NCI-H345 treated with DMSO at 0.1 percent for 48 hours (cell line): ENCODE results near the gene LRRIQ1.

ENCODE experiments used
- DNase-seq: peaks from one replicate; lab custom pipeline; 2025; ENCODE audit not compliant: unreplicated experiment; lab: John Stamatoyannopoulos, UW

LRRIQ1 gene

DNA sequence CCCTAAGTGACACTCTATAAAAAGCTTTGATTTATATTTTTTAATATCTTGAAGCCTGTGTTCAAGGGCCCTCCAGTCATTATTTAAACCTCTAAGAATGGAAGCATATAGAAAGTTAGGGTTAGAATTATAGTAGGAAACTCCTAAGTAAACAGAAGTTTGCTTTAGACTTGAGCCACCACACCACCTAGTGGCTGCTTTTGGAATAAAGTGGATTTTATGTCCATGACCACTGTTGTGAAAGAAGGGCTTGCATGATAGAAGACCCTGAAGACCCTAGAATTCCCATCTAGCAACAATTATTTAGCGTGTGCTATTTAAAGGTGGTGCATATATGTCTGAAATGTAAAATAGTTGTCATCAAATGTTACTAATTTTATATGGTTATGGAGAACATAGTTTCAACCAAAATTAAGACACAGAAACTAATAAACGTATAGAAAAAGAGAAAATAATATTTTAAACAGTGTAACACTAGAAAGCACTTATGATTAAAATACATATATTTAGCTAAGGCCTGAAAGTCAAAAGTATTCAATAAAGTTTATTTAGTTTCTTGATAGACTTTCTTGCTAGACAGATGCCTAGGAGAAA is 21.3 kb downstream of the LRRIQ1 start:
- no peak for DNase-seq

- DNase-seq: no peak
Measured at GRCh38 chr12:85058339-85058738, 22.2 kb downstream of the LRRIQ1 start.

DNA sequence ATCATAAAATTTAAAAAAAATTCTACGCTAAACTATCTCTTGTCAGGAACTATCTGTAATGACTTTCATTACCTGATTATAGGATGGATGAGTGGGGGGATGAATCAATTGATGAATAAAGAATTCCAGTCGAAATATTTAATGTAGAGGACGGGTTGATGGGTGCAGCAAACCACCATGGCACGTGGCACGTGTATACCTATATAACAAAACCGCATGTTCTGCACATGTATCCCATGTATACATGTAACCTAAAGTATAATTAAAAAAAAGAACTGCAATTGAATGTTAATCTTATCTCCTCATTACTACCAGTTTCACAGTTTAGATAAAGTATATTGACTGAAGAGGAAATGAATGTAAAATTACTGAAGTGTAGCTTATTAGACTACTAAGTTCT is 23.4 kb downstream of the LRRIQ1 start:
- no peak for DNase-seq

GRCh38 chr12:85060916-85061315 is 24.8 kb downstream of the LRRIQ1 start:
- no peak for DNase-seq

GRCh38 chr12:85065837-85066482 is 29.8 kb downstream of the LRRIQ1 start:
- DNase-seq: no peak

GRCh38 chr12:85072826-85073225 is 36.7 kb downstream of the LRRIQ1 start:
- no peak for DNase-seq

DNA sequence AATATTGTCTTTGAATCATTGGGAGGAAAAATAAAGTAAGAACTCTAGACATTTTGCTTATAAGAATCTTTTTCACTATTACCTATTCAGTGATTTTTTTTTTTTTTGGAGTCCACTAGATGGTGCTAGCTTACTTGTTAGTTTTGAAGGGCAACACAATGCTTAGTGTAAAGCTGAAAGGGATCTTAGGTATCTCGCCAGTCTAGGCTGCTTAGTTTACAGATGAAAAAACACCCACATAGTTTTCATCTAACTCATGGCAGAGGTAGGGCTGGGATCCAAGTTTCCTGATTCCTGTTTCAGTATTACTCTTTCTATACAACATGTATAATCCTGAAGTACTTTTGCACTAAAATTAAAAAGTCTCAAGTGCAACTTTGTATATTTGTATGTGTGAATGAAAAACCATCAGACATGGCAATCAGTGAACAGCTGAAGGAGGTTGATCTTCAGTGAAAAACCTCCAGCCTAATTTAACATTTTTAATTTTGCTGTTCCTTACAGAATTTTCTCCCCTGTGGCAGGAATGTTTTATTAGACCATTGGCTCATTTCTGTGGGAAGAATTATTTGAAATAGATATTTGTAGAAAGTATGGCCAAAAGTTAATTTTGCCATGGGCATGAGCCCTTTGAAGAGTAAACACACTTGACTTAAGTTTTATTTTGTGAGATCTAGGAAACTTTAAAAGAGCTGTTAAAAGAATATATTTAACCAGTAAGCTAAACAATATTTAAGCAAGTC is 40.7 kb downstream of the LRRIQ1 start:
- DNase-seq: peak; percentile 54

GRCh38 chr12:85085066-85085465 is 48.9 kb downstream of the LRRIQ1 start:
- DNase-seq: no peak

- DNase-seq: no peak
Measured at GRCh38 chr12:85089792-85090191, 53.6 kb downstream of the LRRIQ1 start.

DNA sequence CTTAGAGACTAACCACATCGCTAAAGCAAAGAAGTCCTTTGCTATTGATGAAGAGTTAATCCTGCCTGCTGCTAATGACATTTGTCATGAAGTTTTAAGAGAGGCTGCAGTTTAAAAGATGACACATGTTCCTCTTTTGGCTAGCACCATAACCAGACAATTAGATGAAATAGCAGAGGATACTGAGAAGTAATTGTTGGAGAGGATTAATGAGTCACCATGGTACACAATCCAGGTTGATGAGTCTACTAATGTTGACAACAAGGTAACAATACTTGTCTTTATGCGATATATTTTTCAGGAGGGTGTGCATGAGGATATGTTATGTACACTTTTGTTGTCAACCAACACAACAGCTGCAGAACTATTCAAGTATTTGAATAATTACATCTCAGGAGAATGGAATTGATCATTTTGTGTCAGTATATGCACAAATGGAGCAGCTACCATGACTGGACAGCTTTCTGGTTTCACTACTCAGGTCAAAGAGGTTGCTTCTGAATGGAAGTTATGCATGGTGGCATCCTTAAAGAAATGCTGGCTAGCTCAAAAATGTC is 56.7 kb downstream of the LRRIQ1 start:
- no peak for DNase-seq

DNA sequence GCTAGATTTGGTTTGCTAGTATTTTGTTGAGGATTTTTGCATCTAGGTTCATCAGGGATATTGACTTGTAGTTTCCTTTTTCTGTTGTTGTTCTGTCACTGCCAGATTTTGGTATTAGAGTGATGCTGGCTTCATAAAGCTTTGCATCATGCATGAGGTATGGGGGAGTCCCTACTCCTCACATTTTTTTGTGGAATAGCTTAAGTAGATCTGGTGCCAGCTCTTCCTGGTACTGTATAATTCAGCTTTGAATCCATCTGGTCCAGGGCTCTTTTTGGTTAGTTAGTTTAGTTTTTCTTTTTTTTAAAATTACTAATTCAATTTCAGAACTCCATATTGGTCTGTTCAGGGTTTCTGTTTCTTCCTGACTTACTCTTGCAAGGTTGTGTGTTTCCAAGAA is 59.4 kb downstream of the LRRIQ1 start:
- DNase-seq: no peak

DNA sequence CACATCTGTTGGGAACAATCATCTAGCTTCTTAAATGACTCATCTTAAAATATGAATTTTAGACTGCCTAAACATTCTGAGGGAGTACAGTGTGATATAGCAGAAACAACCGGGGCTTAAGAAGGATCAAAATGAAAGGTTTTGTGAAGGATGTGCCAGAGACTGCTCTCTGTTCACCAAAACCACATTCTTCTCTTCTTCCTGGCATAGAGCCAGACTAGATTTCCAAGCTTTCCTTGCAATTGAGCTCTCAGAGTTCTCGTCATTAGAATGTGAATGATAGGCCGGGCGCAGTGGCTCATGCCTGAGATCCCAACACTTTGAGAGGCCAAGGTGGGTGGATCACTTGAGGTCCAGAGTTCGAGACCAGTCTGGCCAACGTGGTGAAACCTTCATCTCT is 94.5 kb downstream of the LRRIQ1 start:
- DNase-seq: no peak

- no peak for DNase-seq
Measured at GRCh38 chr12:85138833-85139232, 102.7 kb downstream of the LRRIQ1 start.

DNA sequence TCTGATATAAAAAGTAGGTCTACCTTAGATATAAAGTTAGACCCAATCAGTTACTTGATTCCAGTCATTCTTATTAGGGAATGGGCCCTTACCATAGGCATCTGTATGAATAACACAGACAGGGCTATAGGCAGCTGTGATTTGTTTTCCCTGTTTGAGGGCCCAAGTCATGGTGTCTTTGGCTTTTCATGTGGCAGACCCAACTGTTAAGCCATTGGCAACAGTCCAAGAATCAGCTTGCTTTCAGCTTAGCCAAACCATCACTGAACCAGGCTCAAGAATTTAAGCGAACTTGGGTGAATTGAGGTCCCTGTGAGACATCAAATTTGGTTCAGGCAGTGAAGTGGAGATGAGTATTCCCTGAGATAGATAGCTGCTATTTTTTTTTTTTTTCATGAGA is 111.2 kb downstream of the LRRIQ1 start:
- DNase-seq: no peak

DNA sequence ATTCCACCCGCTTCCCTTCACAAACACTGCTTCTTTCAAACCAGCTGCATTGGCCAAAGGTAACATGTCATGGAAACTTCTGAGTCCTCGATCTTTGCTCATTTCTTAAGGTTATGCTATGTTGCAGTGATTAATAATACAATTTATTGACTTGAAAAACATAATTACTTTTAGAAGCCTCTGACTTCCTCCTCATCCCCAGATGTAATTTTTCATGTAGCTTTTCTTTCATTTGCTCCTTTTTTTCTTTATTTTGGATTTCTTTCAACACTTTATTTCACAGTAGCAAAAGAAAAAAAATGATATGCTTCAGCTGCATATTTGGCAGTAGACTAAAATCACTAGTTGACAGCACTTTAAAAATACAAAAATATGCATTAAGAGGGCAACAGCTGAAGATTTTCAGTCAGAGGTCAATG is 116.2 kb downstream of the LRRIQ1 start:
- DNase-seq: no peak

- no peak for DNase-seq
Measured at GRCh38 chr12:85155791-85156190, 119.6 kb downstream of the LRRIQ1 start.

GRCh38 chr12:85156569-85156968 is 120.4 kb downstream of the LRRIQ1 start:
- DNase-seq: no peak

DNA sequence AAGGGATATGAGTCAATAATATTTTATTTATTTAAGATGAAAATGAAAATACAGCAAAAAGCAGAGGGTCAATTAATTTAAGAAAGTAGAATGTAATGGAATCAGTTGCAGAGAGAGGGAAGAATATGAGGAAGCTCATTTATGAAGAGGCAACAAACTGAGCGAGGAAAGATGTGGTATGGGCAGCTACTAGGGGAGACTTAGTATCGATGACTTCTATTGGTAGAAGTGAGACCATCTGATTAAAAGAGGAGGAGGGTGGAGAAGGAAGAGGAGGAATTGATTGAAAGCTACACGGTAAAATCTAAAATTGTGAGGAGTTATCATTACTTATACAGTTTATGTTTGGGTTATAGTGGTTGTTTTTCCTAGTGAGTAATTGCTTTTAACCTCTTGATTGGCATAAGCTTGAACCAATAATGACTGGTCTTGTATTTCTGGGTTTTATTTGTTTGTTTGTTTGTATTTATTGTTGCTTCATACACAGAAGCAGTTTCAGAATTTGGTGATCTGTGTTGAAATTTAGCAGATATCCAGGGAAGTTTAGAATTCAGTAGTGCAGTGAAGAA is 121.0 kb downstream of the LRRIQ1 start:
- DNase-seq: no peak

DNA sequence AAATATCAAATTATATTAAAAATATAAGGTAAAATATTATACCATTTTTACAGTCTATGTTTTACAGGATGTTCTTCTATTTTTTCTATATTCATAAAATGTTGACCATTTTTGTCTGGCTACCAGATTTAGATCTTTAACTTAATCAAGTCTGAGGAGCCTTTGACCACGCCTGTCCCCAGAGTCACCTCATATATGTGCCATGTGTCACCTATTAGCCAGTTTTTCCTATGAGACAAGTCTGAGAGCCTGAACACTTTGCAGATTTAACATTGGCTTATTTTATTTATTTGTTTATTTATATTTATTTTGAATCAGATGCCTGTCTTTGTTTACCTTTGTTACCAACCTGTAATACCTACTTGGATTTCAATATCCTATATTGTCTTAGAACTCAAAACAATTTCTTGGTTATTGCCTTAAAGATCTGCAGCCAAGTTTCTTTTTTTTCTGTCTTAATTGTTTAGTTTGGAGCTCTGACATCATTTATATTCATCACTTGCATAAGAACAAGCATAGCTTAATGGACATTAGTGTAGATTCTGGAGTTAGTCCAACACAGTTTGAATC is 127.7 kb downstream of the LRRIQ1 start:
- DNase-seq: no peak

DNA sequence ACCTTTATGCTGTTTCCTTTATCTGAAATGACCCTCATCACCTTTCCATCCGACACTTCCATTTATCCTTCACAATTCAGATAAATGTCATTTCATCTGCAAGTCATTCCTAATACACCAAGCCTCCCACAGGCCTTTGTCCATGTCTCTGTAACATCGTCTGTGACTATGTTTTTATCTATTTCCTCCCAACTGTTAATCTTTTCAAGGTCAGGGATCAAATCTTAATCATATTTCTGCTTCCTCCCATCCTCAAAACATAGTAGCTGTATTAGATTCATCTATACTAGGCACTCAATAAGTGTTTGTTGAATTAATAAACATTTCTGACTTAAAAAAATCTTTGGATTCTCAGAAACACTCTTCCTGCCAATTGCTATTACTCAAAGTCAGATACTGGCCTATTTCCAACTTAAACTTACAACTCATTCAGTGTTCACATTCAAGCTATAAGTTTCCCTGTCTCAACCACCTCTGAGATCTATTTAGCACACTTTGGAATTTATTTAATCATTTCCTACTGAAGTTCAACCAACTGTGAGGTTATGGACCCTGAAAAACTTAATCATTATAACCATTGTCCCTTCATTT is 143.6 kb downstream of the LRRIQ1 start:
- no peak for DNase-seq

DNA sequence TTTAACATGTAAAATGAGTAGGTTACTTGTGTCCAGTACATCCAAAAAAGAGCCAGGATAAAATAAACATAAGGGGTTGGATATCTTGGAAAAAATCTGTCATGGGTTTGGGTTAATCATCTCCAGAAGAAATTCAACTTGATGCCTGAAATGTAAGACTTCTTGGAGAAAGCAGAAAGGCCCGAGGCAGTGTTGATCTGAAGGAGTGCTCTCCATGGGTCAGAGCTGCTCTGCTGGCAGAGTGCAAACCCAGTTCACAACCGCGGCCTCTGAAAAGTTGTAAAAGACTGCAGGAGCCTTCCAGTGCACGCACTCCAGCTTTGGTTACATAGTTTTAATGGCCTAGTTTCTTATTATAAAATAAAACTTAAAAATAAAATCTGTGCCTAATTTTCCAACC is 146.5 kb downstream of the LRRIQ1 start:
- no peak for DNase-seq
